ENCODE measurements around the gene RO60. TPM values are rescaled to one million over a fixed set of nuclear protein-coding genes. Genes with fewer than 3 reads are reported as not detected.
A peak's percentile ranks its signal among the peaks of the same experiment; 100 is the strongest.

Gene RO60
- 31.3 TPM for polyA plus RNA-seq (2012; ENCODE audit: insufficient read depth, insufficient read length, low read depth)

DNA sequence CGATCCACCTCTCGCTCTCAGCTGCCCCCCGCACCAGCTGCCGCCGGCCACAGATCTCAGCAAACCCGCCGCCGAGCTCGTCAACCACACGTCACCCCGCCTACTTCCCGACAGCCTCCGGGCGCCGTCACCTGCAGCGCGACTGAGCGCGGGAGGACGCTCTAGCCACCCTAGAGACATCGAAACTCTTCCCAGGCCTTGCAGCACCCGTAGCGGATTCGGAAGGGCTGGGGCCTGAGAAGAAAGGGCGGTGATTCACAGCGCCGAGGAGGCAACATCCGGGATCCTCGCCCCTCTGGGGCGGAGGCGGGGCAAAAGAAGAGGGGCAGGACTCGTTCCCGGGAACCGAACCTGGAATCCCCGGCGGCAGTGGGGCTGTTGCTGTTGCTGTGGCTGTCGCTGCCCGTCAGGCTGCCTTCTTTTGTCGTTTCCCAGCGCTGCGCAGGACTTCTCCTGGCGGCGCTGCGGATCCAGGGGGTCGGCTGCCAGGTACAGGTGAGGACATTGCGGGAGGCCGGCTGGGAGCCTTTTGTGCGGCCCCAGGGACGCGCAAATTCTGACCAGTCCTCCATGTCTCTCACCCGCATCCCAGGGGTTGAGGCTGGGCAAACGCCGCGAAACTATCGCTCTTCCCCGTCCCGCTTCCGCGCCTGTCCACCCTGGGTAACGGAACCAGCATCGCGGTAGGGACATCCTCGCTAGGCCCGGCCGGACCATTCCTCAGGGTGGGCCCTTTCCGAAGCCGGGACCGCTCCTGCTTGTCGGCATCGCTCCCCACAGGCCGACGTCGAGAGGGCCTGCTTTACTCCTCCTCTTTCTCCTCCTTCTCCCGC lies at the start of gene RO60, which contains the start of gene UCHL5:
TSS of gene RO60 (plus strand) at position 331 of the 833 bp plus-strand sequence. CDS start 9,443 bp downstream, outside the sequence.
TSS of gene UCHL5 (minus strand) at position 79 of the 833 bp plus-strand sequence. CDS start 100 bp downstream, outside the sequence.
- peak; percentile 97 for DNase-seq
- H3K27me3 ChIP-seq, result no peaks in the 10 kb centered on the region
- no peaks in the 10 kb centered on the region; the same call in 1 of the 2 replicates for H3K4me1 ChIP-seq
- peak within 1 kb of the TSS; percentile 94 for H3K4me3 ChIP-seq (ENCODE audit: low read depth, low read length)
- no peaks in the 10 kb centered on the region for H3K9me3 ChIP-seq
- peaks cover 4% of the 10 kb centered on the region; the same call in 1 of the 2 replicates for H3K36me3 ChIP-seq
- TF ChIP-seq, protein P1, sequence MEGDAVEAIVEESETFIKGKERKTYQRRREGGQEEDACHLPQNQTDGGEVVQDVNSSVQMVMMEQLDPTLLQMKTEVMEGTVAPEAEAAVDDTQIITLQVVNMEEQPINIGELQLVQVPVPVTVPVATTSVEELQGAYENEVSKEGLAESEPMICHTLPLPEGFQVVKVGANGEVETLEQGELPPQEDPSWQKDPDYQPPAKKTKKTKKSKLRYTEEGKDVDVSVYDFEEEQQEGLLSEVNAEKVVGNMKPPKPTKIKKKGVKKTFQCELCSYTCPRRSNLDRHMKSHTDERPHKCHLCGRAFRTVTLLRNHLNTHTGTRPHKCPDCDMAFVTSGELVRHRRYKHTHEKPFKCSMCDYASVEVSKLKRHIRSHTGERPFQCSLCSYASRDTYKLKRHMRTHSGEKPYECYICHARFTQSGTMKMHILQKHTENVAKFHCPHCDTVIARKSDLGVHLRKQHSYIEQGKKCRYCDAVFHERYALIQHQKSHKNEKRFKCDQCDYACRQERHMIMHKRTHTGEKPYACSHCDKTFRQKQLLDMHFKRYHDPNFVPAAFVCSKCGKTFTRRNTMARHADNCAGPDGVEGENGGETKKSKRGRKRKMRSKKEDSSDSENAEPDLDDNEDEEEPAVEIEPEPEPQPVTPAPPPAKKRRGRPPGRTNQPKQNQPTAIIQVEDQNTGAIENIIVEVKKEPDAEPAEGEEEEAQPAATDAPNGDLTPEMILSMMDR (IDR thresholded peaks at IDR 0.05; ENCODE audit: low read depth, low read length), result peak; percentile 6; the same call in 1 of the 2 replicates

DNA sequence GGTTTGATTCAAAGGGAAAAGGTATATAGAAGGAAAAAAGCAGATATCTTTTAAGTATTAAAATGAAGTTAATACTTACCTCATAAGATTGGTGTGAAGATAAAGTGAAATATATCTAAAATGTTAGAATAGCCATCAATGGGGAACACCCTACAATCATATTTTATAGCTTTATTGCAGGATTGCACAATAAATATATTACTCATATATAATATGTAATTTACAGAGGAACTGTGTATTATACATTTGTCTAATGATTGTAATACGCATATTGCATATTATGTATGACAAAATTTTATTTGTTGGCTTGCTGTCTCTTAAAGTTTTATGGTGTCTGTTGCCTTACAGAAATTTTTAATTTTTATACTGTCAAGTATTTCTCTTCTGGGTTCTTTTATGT lies 48.0 kb upstream of the RO60 start:
- no peak for DNase-seq
- Histone ChIP-seq H3K4me1 (no peaks in the 10 kb centered on the region), H3K9me3 (no peaks in the 10 kb centered on the region), H3K36me3 (peaks cover 6% of the 10 kb centered on the region), H3K27me3 (no peaks in the 10 kb centered on the region), H3K4me3 (ENCODE audit: low read depth, low read length) (no peak overlapping the region)
- TF ChIP-seq, protein P1 (IDR thresholded peaks at IDR 0.05; ENCODE audit: low read depth, low read length), result no peak

DNA sequence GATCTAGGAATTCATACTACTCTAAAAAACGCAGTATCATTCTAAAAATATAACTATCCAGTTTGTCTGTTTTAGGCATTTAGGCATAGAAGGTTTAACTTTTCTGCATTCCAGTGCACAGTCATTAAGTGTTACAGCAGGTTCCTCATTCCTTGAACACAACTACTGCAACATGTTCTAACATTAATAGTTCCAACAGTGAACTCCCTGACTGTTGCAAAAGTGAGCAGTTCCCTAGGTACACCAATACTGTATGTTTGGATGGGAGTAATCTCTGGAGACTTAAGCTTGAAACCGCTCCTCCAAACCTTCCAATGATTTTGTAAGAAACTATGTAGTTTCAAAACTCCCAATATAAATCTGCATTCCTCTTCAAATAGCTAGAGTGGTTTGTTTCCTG lies 46.4 kb upstream of the RO60 start:
- Histone ChIP-seq H3K4me1 (no peaks in the 10 kb centered on the region), H3K9me3 (no peaks in the 10 kb centered on the region), H3K27me3 (no peaks in the 10 kb centered on the region), H3K36me3 (peaks cover 6% of the 10 kb centered on the region), H3K4me3 (ENCODE audit: low read depth, low read length) (no peak overlapping the region)
- no peak for DNase-seq
- TF ChIP-seq, protein P1 (IDR thresholded peaks at IDR 0.05; ENCODE audit: low read depth, low read length), result no peak

DNA sequence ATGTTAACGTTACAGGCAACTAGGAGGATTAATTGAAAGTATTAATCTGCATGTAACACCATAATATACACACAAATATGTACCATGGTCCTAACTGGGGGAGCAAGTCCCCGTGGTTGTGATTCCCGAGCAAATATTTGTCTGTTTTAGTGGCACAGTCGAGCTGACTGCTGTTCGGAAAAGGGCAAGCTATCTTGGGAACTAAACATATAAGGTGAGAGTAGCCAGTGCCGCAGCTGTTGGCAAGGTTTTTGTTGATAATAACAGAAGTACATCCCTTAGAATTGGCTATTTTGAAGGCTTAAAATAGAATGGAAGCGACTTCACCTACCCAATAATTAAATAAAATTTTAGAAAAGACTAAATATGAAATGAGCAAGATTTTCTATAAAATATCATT lies 45.7 kb upstream of the RO60 start:
- no peaks in the 10 kb centered on the region for H3K9me3 ChIP-seq
- TF ChIP-seq, protein P1 (IDR thresholded peaks at IDR 0.05; ENCODE audit: low read depth, low read length), result no peak
- no peaks in the 10 kb centered on the region for H3K4me1 ChIP-seq
- DNase-seq, result no peak
- no peak overlapping the region for H3K4me3 ChIP-seq (ENCODE audit: low read depth, low read length)
- no peaks in the 10 kb centered on the region for H3K27me3 ChIP-seq
- peaks cover 6% of the 10 kb centered on the region for H3K36me3 ChIP-seq

DNA sequence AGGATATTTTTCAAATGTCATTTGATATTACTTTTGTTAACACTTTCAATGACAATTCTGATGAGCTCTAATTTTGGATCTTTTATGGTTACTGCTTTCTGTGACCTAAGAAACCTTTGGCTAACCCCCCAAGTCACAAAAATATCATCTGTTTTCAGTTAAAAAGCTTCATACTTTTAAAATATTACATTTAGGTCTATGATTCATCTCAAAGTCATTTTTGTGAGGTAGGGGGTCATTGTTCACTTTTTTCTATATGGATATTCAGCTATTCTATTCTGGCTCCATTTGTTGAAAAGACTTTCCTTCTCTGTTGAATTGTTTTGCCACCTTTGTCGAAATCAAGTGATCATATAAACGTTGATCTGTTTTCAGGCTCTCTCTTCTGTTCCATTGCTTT lies 45.0 kb upstream of the RO60 start:
- Histone ChIP-seq H3K9me3 (no peaks in the 10 kb centered on the region), H3K27me3 (no peaks in the 10 kb centered on the region), H3K4me3 (ENCODE audit: low read depth, low read length) (no peak overlapping the region), H3K36me3 (peaks cover 6% of the 10 kb centered on the region), H3K4me1 (no peaks in the 10 kb centered on the region)
- DNase-seq, result no peak
- TF ChIP-seq, protein P1 (IDR thresholded peaks at IDR 0.05; ENCODE audit: low read depth, low read length), result no peak

DNA sequence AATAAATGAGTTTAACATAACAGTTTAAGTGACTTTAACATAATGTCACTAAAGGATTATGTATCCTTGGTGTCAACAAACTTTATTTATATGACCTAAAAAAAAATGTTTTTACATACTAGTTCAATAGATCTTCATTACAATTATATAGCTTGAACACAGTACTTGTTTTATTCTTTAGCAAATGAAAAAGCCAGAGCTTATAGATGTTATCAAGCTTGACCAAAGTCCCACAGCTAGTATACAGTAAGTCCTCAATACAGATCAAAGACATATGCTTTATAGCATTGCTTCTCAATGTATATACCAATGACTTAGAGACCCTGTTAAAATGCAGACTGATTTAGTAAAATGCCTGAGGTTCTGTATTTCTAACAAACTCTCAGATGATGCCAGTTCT lies 42.6 kb upstream of the RO60 start:
- Histone ChIP-seq H3K4me3 (ENCODE audit: low read depth, low read length) (no peak overlapping the region), H3K4me1 (no peaks in the 10 kb centered on the region), H3K9me3 (no peaks in the 10 kb centered on the region), H3K27me3 (no peaks in the 10 kb centered on the region), H3K36me3 (peaks cover 6% of the 10 kb centered on the region)
- TF ChIP-seq, protein P1 (IDR thresholded peaks at IDR 0.05; ENCODE audit: low read depth, low read length), result no peak
- no peak for DNase-seq
